ENCODE measurements around the gene EXD3. TPM values are rescaled to one million over a fixed set of nuclear protein-coding genes. Genes with fewer than 3 reads are reported as not detected.

Gene EXD3
- total and polyA plus RNA-seq, 2 of the 13 experiments (the other 11 are each of a cell fraction or from before 2014, with no cell fraction given): 2.7 to 4.8 TPM

DNA sequence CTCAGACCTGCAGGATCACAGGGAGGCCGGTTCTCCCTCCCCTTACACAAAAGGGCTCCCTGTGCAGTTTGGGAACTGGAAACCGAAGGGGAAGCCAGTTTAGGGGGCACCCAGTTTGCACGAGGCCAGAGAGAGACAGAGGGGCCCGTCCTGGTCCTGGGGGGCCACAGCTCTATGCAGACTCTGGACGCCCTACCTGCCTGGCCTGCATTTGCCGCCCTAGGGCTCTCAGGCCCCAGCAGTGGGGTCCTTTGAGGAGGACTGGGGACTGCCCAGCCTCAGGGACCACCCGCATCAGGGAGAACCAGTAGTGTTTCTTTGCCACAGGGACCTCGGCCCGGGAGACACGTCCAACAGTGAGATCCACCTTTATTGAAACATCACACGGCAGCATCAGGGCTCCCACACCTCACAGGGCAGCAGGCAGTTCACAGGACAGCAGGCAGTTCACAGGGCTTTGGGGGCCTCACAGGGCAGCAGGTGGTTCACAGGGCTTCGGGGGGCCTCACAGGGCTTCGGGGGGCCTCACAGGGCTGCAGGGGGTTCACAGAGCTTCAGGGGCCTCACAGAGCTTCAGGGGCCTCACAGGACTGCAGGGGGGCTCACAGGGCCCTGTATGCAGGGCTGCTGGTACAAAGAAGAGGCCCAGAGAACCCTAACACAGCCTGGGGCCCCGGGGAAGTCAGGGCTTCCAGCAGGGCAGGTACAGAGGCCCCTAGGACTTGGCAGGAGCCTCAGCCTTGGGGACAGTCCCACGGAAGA, 36.8 kb upstream of the EXD3 start (continued):
- TF ChIP-seq, protein P1, sequence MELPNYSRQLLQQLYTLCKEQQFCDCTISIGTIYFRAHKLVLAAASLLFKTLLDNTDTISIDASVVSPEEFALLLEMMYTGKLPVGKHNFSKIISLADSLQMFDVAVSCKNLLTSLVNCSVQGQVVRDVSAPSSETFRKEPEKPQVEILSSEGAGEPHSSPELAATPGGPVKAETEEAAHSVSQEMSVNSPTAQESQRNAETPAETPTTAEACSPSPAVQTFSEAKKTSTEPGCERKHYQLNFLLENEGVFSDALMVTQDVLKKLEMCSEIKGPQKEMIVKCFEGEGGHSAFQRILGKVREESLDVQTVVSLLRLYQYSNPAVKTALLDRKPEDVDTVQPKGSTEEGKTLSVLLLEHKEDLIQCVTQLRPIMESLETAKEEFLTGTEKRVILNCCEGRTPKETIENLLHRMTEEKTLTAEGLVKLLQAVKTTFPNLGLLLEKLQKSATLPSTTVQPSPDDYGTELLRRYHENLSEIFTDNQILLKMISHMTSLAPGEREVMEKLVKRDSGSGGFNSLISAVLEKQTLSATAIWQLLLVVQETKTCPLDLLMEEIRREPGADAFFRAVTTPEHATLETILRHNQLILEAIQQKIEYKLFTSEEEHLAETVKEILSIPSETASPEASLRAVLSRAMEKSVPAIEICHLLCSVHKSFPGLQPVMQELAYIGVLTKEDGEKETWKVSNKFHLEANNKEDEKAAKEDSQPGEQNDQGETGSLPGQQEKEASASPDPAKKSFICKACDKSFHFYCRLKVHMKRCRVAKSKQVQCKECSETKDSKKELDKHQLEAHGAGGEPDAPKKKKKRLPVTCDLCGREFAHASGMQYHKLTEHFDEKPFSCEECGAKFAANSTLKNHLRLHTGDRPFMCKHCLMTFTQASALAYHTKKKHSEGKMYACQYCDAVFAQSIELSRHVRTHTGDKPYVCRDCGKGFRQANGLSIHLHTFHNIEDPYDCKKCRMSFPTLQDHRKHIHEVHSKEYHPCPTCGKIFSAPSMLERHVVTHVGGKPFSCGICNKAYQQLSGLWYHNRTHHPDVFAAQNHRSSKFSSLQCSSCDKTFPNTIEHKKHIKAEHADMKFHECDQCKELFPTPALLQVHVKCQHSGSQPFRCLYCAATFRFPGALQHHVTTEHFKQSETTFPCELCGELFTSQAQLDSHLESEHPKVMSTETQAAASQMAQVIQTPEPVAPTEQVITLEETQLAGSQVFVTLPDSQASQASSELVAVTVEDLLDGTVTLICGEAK (IDR thresholded peaks at IDR 0.05): no peak
- TF ChIP-seq, protein P1 (CRISPR knock-in tag; IDR thresholded peaks at IDR 0.05): peak; percentile 42; the same call in 1 of the 2 replicates
- TF ChIP-seq ZNF619 (CRISPR knock-in tag; IDR thresholded peaks at IDR 0.05): no peak
- no peak for TF ChIP-seq TOPORS (CRISPR knock-in tag; IDR thresholded peaks at IDR 0.05)
- no peak for TF ChIP-seq ZNF230 (CRISPR knock-in tag; IDR thresholded peaks at IDR 0.05)
- TF ChIP-seq, protein P2, sequence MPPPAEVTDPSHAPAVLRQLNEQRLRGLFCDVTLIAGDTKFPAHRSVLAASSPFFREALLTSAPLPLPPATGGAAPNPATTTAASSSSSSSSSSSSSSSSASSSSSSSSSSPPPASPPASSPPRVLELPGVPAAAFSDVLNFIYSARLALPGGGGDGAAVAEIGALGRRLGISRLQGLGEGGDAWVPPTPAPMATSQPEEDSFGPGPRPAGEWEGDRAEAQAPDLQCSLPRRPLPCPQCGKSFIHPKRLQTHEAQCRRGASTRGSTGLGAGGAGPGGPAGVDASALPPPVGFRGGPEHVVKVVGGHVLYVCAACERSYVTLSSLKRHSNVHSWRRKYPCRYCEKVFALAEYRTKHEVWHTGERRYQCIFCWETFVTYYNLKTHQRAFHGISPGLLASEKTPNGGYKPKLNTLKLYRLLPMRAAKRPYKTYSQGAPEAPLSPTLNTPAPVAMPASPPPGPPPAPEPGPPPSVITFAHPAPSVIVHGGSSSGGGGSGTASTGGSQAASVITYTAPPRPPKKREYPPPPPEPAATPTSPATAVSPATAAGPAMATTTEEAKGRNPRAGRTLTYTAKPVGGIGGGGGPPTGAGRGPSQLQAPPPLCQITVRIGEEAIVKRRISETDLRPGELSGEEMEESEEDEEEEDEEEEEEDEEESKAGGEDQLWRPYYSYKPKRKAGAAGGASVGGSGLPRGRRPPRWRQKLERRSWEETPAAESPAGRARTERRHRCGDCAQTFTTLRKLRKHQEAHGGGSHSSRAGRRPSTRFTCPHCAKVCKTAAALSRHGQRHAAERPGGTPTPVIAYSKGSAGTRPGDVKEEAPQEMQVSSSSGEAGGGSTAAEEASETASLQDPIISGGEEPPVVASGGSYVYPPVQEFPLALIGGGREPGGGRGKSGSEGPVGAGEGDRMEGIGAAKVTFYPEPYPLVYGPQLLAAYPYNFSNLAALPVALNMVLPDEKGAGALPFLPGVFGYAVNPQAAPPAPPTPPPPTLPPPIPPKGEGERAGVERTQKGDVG (CRISPR knock-in tag; IDR thresholded peaks at IDR 0.05; ENCODE audit: borderline replicate concordance): no peak
- TF ChIP-seq ZNF672 (CRISPR knock-in tag; IDR thresholded peaks at IDR 0.05): no peak
- TF ChIP-seq ZNF343 (CRISPR knock-in tag; IDR thresholded peaks at IDR 0.05): peak; percentile 14; the same call in 1 of the 2 replicates
- TF ChIP-seq ASH2L (IDR thresholded peaks at IDR 0.05; ENCODE audit: insufficient read length, low read depth, low read length): no peak
- no peak for TF ChIP-seq ZNF564 (CRISPR knock-in tag; IDR thresholded peaks at IDR 0.05)
- TF ChIP-seq, protein P3, sequence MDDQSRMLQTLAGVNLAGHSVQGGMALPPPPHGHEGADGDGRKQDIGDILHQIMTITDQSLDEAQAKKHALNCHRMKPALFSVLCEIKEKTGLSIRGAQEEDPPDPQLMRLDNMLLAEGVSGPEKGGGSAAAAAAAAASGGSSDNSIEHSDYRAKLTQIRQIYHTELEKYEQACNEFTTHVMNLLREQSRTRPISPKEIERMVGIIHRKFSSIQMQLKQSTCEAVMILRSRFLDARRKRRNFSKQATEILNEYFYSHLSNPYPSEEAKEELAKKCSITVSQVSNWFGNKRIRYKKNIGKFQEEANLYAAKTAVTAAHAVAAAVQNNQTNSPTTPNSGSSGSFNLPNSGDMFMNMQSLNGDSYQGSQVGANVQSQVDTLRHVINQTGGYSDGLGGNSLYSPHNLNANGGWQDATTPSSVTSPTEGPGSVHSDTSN (CRISPR knock-in tag; IDR thresholded peaks at IDR 0.05; ENCODE audit: borderline replicate concordance): no peak
